Upper lobe of left lung (tissue), 6 donors: ENCODE measurements around the gene SLC44A4. TPM values are rescaled to one million over a fixed set of nuclear protein-coding genes. Genes with fewer than 3 reads are reported as not detected.
A peak's percentile ranks its signal among the peaks of the same experiment; 100 is the strongest.
"Not testable (repeated sequence)": the region's sequence is repeated elsewhere in the genome, so short reads cannot be mapped to it uniquely, and the experiment has no call there.

Experiments used
- ATAC-seq, 2 donors: fragments of 200-7000 bp; cut with Tn5 transposase; one replicate each; pipeline ENCODE4 v1.9.1; 2022; ENCODE audit warnings: mild to moderate bottlenecking in 2 of 2, moderate library complexity in 2 of 2; ENCODE audit not compliant: low FRiP score in 2 of 2
- DNase-seq, 2 donors: peaks; one replicate each; pipeline ENCODE4 v3.0.0-alpha.2; 2019 to 2020
- H3K27ac ChIP-seq, 4 donors: fragments of 200-600 bp; sonication (generic); one replicate each; pipeline ENCODE4 v1.5.1; 2016 to 2019
- H3K27me3 ChIP-seq, 4 donors: fragments of 200-600 bp; sonication (generic); one replicate each; pipeline ENCODE4 v1.5.1; 2017 to 2019
- H3K36me3 ChIP-seq, 4 donors: fragments of 200-600 bp; sonication (generic); one replicate each; pipeline ENCODE4 v1.5.1; 2016 to 2019
- H3K4me1 ChIP-seq, 4 donors: fragments of 200-600 bp; sonication (generic); one replicate each; pipeline ENCODE4 v1.5.1; 2018 to 2019
- H3K4me3 ChIP-seq, 4 donors: fragments of 200-600 bp; sonication (generic); one replicate each; pipeline ENCODE4 v1.5.1; 2017 to 2019; ENCODE audit warnings: mild to moderate bottlenecking in 2 of 4, moderate library complexity in 1 of 4
- H3K9me3 ChIP-seq, 4 donors: fragments of 200-600 bp; sonication (generic); one replicate each; pipeline ENCODE4 v1.5.1; 2018 to 2019
- CTCF ChIP-seq, 6 experiments: fragments of 450-650 bp in 4 of 6; fragments of 200-600 bp in 2 of 6; sonication (generic) in 2 of 6; IDR thresholded peaks; one replicate each; pipeline ENCODE4 v1.5.1; 2016 to 2019; ENCODE audit warnings: antibody characterized with exemption in 6 of 6
- EP300 ChIP-seq, 4 donors: sonication (generic); formaldehyde crosslinking; IDR thresholded peaks; one replicate each; pipeline ENCODE4 v1.5.1; 2017; ENCODE audit warnings: antibody characterized with exemption in 4 of 4, control low read depth in 2 of 4
- POLR2A ChIP-seq, 4 donors: fragments of 450-650 bp; IDR thresholded peaks; one replicate each; pipeline ENCODE4 v1.5.1; 2016 to 2017; ENCODE audit warnings: antibody characterized with exemption in 4 of 4, mild to moderate bottlenecking in 2 of 4
- POLR2AphosphoS5 ChIP-seq, 2 donors: sonication (generic); formaldehyde crosslinking; IDR thresholded peaks; one replicate each; pipeline ENCODE4 v1.5.1; 2017; ENCODE audit warnings: antibody characterized with exemption in 2 of 2
- WGBS, 2 donors: methylation state at CpG; one replicate each; pipeline ENCODE4 v1.1.5; 2017 to 2018; 5-methylcytosine and 5-hydroxymethylcytosine counted together
- total RNA-seq, 6 donors: library from RNA; depleted of rRNA in 4 of 6; stranded (reverse); fragments of >200 nt in 4 of 6; gene quantifications; one replicate each; pipeline versions ENCODE4 v1.1.0 to v1.2.1, GENCODE V29; 2016 to 2021
- donor health status: DM: no; HTN: no; CAD: no; lungs with moderate emphysema.
- donor health status: DM: no; HTN: yes; CAD: no; lungs with severe emphysema.

Gene SLC44A4
- total RNA-seq, 6 donors from 2014 or later, result 19.1 to 84.2 (median 42.0) TPM

DNA sequence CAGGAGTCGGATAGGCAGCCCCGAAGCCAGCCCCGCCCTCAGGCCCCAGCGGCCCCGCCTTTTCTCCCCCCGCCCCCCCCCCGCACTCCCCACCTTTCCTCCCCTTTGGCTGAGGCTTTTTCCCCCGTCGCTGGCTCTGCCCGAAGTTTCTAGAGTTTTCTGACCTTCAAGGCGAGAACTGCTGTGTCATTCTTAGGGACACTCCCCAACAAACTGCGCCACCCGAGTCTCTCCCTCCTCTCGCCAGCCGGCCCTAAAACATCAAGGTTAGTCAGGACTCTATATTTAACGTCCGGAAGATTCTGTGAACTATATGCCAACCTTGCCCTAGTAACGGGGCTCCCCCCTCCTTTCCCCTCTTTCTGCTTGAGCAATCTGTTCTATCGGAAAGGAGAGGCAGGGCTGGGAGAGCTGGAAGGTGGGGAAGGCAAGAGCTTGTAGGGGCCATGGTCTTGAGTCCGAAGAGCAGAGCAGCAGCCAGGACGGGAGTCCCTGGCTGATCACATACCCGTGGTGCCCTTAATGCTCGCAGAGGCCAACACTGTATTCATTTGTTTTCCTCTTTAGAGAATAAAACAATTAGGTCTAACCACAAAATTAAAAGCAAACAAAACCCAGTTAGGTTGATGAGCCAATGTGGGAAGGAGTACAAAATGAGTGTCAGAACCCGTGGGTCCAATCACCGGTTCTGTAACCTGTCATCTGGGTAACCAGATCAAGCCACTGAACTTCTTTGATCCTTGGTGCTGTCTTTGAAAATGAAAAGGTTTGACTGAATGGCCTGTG is 56.6 kb downstream of the SLC44A4 start:
- peak; percentile 75 to 76 for ATAC-seq
- Histone ChIP-seq H3K27ac (peak overlapping the region; percentile 93 to 99 (median 96)), H3K4me3 (peak overlapping the region; percentile 16 to 57 (median 50)), H3K9me3 (no peaks in the 10 kb centered on the region), H3K36me3 (no peaks in the 10 kb centered on the region), H3K27me3 (no peaks in the 10 kb centered on the region), H3K4me1 (peaks cover 64 to 81% (median 76%) of the 10 kb centered on the region in 4 donors)
- no peak for TF ChIP-seq CTCF (IDR thresholded peaks at IDR 0.05)
- peak in 2 of 4 donors; percentile 60 to 84 for TF ChIP-seq POLR2A (IDR thresholded peaks at IDR 0.05)
- peak; percentile 72 to 93 for TF ChIP-seq POLR2AphosphoS5 (IDR thresholded peaks at IDR 0.05)
- peak in 2 of 4 donors; percentile 31 to 62 for TF ChIP-seq EP300 (IDR thresholded peaks at IDR 0.05)
- peak in 1 of 2 donors; percentile 87 for DNase-seq
- 1 to 3% methylated on average over 22 to 24 of the region's 25 CpGs for WGBS, 2 donors

- Histone ChIP-seq H3K27ac (peak overlapping the region; percentile 93 to 99 (median 96)), H3K27me3 (no peaks in the 10 kb centered on the region), H3K4me3 (peak overlapping the region; percentile 7 to 57 (median 50)), H3K36me3 (no peaks in the 10 kb centered on the region), H3K4me1 (peaks cover 62 to 79% (median 74%) of the 10 kb centered on the region in 4 donors), H3K9me3 (no peaks in the 10 kb centered on the region)
- ATAC-seq (peak; percentile 74 to 77), DNase-seq (peak; percentile 80 to 94)
- no peak for TF ChIP-seq EP300 (IDR thresholded peaks at IDR 0.05)
- TF ChIP-seq POLR2AphosphoS5 (IDR thresholded peaks at IDR 0.05), result peak; percentile 8 to 17
- peak in 1 of 4 donors; percentile 26 for TF ChIP-seq POLR2A (IDR thresholded peaks at IDR 0.05)
- TF ChIP-seq CTCF (IDR thresholded peaks at IDR 0.05), result no peak
- WGBS, 2 donors, result 5 to 6% methylated on average over 37 to 39 of the region's 39 CpGs
These were observed 57.3 kb downstream of the SLC44A4 start for GRCh38 chr6:31821301-31822035.

DNA sequence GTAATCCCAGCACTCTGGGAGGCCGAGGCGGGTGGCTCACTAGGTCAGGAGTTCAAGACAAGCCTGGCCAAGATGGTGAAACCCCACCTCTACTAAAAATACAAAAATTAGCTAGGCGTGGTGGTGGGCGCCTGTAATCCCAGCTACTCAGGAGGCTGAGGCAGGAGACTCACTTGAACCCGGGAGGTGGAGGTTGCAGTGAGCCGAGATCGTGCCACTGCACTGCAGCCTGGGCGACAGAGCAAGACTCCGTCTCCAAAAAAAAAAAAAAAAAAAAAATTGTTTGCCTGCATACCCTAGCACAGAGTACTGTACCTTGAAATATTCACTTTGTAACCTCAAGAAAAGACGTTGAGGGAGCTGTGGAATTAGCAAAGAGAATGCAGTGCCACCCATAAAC is 58.4 kb downstream of the SLC44A4 start:
- H3K27me3 ChIP-seq, DNase-seq, H3K36me3 ChIP-seq, H3K9me3 ChIP-seq, H3K4me3 ChIP-seq, ATAC-seq: not testable (repeated sequence)
- peaks cover 51 to 70% (median 64%) of the 10 kb centered on the region in 4 donors for H3K4me1 ChIP-seq
- 89 to 92% methylated on average over 10 of the region's 10 CpGs for WGBS, 2 donors
- peak overlapping the region in 3 of 4 donors; percentile 5 to 98 (median 93) for H3K27ac ChIP-seq

GRCh38 chr6:31819871-31820299 is 58.9 kb downstream of the SLC44A4 start:
- ATAC-seq (no peak), DNase-seq (no peak)
- H3K4me3 ChIP-seq, result peak overlapping the region in 1 of 4 donors; percentile 62
- no peaks in the 10 kb centered on the region for H3K9me3 ChIP-seq
- no peaks in the 10 kb centered on the region for H3K27me3 ChIP-seq
- H3K4me1 ChIP-seq, result peaks cover 51 to 67% (median 62%) of the 10 kb centered on the region in 4 donors
- no peaks in the 10 kb centered on the region for H3K36me3 ChIP-seq
- TF ChIP-seq POLR2A (IDR thresholded peaks at IDR 0.05) (no peak), EP300 (IDR thresholded peaks at IDR 0.05) (no peak), POLR2AphosphoS5 (IDR thresholded peaks at IDR 0.05) (no peak)
- peak overlapping the region in 3 of 4 donors; percentile 5 to 98 (median 46) for H3K27ac ChIP-seq

- H3K36me3 ChIP-seq, H3K27me3 ChIP-seq, H3K9me3 ChIP-seq, ATAC-seq, DNase-seq: not testable (repeated sequence)
- 33 to 71% methylated on average over 8 of the region's 8 CpGs for WGBS, 2 donors
- peaks cover 48 to 61% (median 55%) of the 10 kb centered on the region in 4 donors for H3K4me1 ChIP-seq
- peak overlapping the region; percentile 4 to 62 (median 40) for H3K4me3 ChIP-seq
- peak overlapping the region; percentile 59 to 98 (median 79) for H3K27ac ChIP-seq
These were observed 60.8 kb downstream of the SLC44A4 start for GRCh38 chr6:31817929-31818511.

- Histone ChIP-seq H3K4me1 (peaks cover 46 to 58% (median 52%) of the 10 kb centered on the region in 4 donors), H3K27ac (peak overlapping the region; percentile 59 to 98 (median 79)), H3K4me3 (peak overlapping the region; percentile 28 to 62 (median 40))
- not testable (repeated sequence) for H3K36me3 ChIP-seq, H3K27me3 ChIP-seq, ATAC-seq, H3K9me3 ChIP-seq
- DNase-seq, result peak in 1 of 2 donors; percentile 82
- WGBS, 2 donors, result 24 to 30% methylated on average over 6 of the region's 37 CpGs
These were observed 61.5 kb downstream of the SLC44A4 start for GRCh38 chr6:31817133-31817928.
